HEK293 (cell line): Measurements from ENCODE around the gene SLC4A1AP.

Source experiments
- CTCF ChIA-PET: fragments of 350-600 bp; formaldehyde crosslinking; extraction: SDS; loops from one replicate; lab custom pipeline; 2021; ENCODE audit warnings: antibody characterized with exemption; lab: Yijun Ruan, JAX
- POLR2A ChIA-PET: fragments of 300-600 bp; formaldehyde crosslinking; extraction: SDS; loops from one replicate; lab custom pipeline; 2020; ENCODE audit warnings: antibody characterized with exemption, inconsistent platforms; lab: Yijun Ruan, JAX
- H3K27ac ChIP-seq: fragments of 200-500 bp; sonication (Bioruptor generic); 2 replicates; pipeline ENCODE4 v1.5.1; 2014; ENCODE audit warnings: low read depth, low read length, control low read depth, inconsistent platforms; ENCODE audit errors: extremely low read depth
- H3K36me3 ChIP-seq, 2 experiments: fragments of 200-500 bp in 1 of 2; sonication (Bioruptor generic) in 1 of 2; 1 replicate in 1 of 2; 2 replicates in 1 of 2; pipeline ENCODE4 v1.5.1; 2014 to 2017; ENCODE audit warnings: inconsistent platforms in 2 of 2, low read length in 2 of 2; ENCODE audit not compliant: control insufficient read depth in 2 of 2, insufficient read depth in 1 of 2
- H3K4me1 ChIP-seq: fragments of 200-500 bp; sonication (Bioruptor generic); 2 replicates; pipeline ENCODE4 v1.5.1; 2014; ENCODE audit warnings: mild to moderate bottlenecking, low read length, inconsistent platforms; ENCODE audit not compliant: control insufficient read depth, insufficient read depth
- H3K4me3 ChIP-seq: 2 replicates; pipeline ENCODE4 v1.5.1; 2011; ENCODE audit warnings: low read depth, mild to moderate bottlenecking, control low read depth, low read length, moderate library complexity
- H3K9me3 ChIP-seq: fragments of 200-500 bp; sonication (Bioruptor generic); 2 replicates; pipeline ENCODE4 v1.5.1; 2014; ENCODE audit warnings: low read depth, low read length, inconsistent platforms; ENCODE audit not compliant: control insufficient read depth, insufficient read depth
- FEZF1 ChIP-seq: fragments of 450-650 bp; formaldehyde crosslinking; IDR thresholded peaks from 2 replicates; pipeline ENCODE4 v1.5.1; 2016; ENCODE audit warnings: missing biosample characterization, missing genetic modification characterization
- GLIS1 ChIP-seq: fragments of 450-650 bp; formaldehyde crosslinking; IDR thresholded peaks from 2 replicates; pipeline ENCODE4 v1.5.1; 2016; ENCODE audit warnings: missing biosample characterization, missing genetic modification characterization
- HOXC10 ChIP-seq: sonication (generic); formaldehyde crosslinking; IDR thresholded peaks from 2 replicates; pipeline ENCODE4 v1.8.1; 2023; ENCODE audit warnings: mild to moderate bottlenecking, missing genetic modification reagents
- IKZF3 ChIP-seq: fragments of 450-650 bp; IDR thresholded peaks from 2 replicates; pipeline ENCODE4 v1.5.0; 2018; ENCODE audit warnings: missing biosample characterization, mild to moderate bottlenecking, missing genetic modification characterization, moderate library complexity
- KLF1 ChIP-seq: fragments of 450-650 bp; formaldehyde crosslinking; IDR thresholded peaks from 2 replicates; pipeline ENCODE4 v1.5.1; 2016; ENCODE audit warnings: missing biosample characterization, missing genetic modification characterization
- KLF16 ChIP-seq: fragments of 450-650 bp; formaldehyde crosslinking; IDR thresholded peaks from 2 replicates; pipeline ENCODE4 v1.5.1; 2017; ENCODE audit warnings: missing biosample characterization, missing genetic modification characterization
- PRDM1 ChIP-seq: fragments of 450-650 bp; formaldehyde crosslinking; IDR thresholded peaks from 2 replicates; pipeline ENCODE4; 2016; ENCODE audit warnings: missing biosample characterization, missing genetic modification characterization
- PRDM2 ChIP-seq: fragments of 450-650 bp; formaldehyde crosslinking; IDR thresholded peaks from 2 replicates; pipeline ENCODE4 v1.5.1; 2016; ENCODE audit warnings: missing biosample characterization, missing genetic modification characterization, borderline replicate concordance
- PRDM6 ChIP-seq: fragments of 450-650 bp; formaldehyde crosslinking; IDR thresholded peaks from 2 replicates; pipeline ENCODE4 v1.5.1; 2017; ENCODE audit warnings: missing biosample characterization, missing genetic modification characterization
- TSHZ1 ChIP-seq: fragments of 450-650 bp; formaldehyde crosslinking; IDR thresholded peaks from 2 replicates; pipeline ENCODE4 v1.5.1; 2016; ENCODE audit warnings: missing biosample characterization, missing genetic modification characterization, borderline replicate concordance
- ZBTB17 ChIP-seq: fragments of 450-650 bp; formaldehyde crosslinking; IDR thresholded peaks from 2 replicates; pipeline ENCODE4 v1.5.1; 2016; ENCODE audit warnings: missing biosample characterization, missing genetic modification characterization
- ZNF350 ChIP-seq: fragments of 450-650 bp; formaldehyde crosslinking; IDR thresholded peaks from 2 replicates; pipeline ENCODE4 v1.5.0; 2017; ENCODE audit warnings: missing biosample characterization, mild to moderate bottlenecking, missing genetic modification characterization
- ZNF366 ChIP-seq: fragments of 450-650 bp; formaldehyde crosslinking; conservative IDR thresholded peaks from 2 replicates; pipeline ENCODE4 v1.5.1; 2016; ENCODE audit warnings: missing biosample characterization, missing genetic modification characterization
- ZNF404 ChIP-seq: fragments of 450-650 bp; formaldehyde crosslinking; IDR thresholded peaks from 2 replicates; pipeline ENCODE4 v1.5.1; 2017; ENCODE audit warnings: missing biosample characterization, missing genetic modification characterization
- ZNF473 ChIP-seq: fragments of 450-650 bp; formaldehyde crosslinking; IDR thresholded peaks from 2 replicates; pipeline ENCODE4 v1.5.1; 2017; ENCODE audit warnings: missing biosample characterization, missing genetic modification characterization
- ZNF600 ChIP-seq: fragments of 450-650 bp; formaldehyde crosslinking; IDR thresholded peaks from 2 replicates; pipeline ENCODE4 v1.5.1; 2016; ENCODE audit warnings: missing biosample characterization, missing genetic modification characterization
- ZNF629 ChIP-seq: fragments of 450-650 bp; formaldehyde crosslinking; IDR thresholded peaks from 2 replicates; pipeline ENCODE4 v1.5.1; 2017; ENCODE audit warnings: missing biosample characterization, missing genetic modification characterization
- ZXDB ChIP-seq: fragments of 450-650 bp; formaldehyde crosslinking; IDR thresholded peaks from 2 replicates; pipeline ENCODE4 v1.5.1; 2016; ENCODE audit warnings: missing biosample characterization, missing genetic modification characterization

SLC4A1AP gene

GRCh38 chr2:27627963-27628766 is 35.5 kb upstream of the SLC4A1AP start:
- peaks cover 34 to 38% of the 10 kb centered on the region in 2 experiments for H3K36me3 ChIP-seq
- H3K4me3 ChIP-seq: peak overlapping the region; percentile 55
- POLR2A ChIA-PET: interaction anchor here (1.0 to 3.6 kb wide), 7 partner anchors 27 to 577 kb away, joined by 3 to 19 read pairs (median 4); partner anchors contain the start of genes AGBL5, NRBP1, PPM1G and SLC4A1AP
- CTCF ChIA-PET: interaction anchor here (0.6 to 0.7 kb wide), 3 partner anchors 54 to 1962 kb away, joined by 3 read pairs; partner anchors contain the start of gene NRBP1
- peak overlapping the region; percentile 25; the same call in 1 of the 2 replicates for H3K27ac ChIP-seq
- TF ChIP-seq PRDM6 (tag by site-specific recombination) (0 out of 2 replicates have a peak, but pooled peaks have one; percentile 6), FEZF1 (0 out of 2 replicates have a peak, but pooled peaks have one; percentile 12), ZNF629 (tag by site-specific recombination) (peak; percentile 48), HOXC10 (CRISPR knock-in tag) (no peak), ZXDB (tag by site-specific recombination) (no peak), PRDM2 (no peak), PRDM1 (tag by site-specific recombination) (peak; percentile 68), ZNF600 (peak; percentile 47), GLIS1 (tag by site-specific recombination) (peak; percentile 71), ZNF366 (tag by site-specific recombination) (peak; percentile 36; the same call in 1 of the 2 replicates)
- H3K4me1 ChIP-seq: 0 out of 2 replicates have a peak, but pooled peaks cover 2% of the 10 kb centered on the region
- H3K9me3 ChIP-seq: no peaks in the 10 kb centered on the region

- CTCF ChIA-PET: interaction anchor here (0.6 to 1.0 kb wide), 5 partner anchors 23 to 1963 kb away, joined by 3 read pairs; no protein-coding TSS in a partner anchor
- TF ChIP-seq TSHZ1 (no peak), KLF1 (tag by site-specific recombination) (peak; percentile 11; the same call in 1 of the 2 replicates), ZBTB17 (tag by site-specific recombination) (peak; percentile 95), KLF16 (tag by site-specific recombination) (peak; percentile 71; the same call in 1 of the 2 replicates), ZNF350 (no peak), IKZF3 (tag by site-specific recombination) (no peak), ZNF473 (tag by site-specific recombination) (no peak), ZXDB (tag by site-specific recombination) (0 out of 2 replicates have a peak, but pooled peaks have one; percentile 38), ZNF404 (tag by site-specific recombination) (no peak)
These were observed 34.7 kb upstream of the SLC4A1AP start, which contains the start of the genes CCDC121 and GPN1 for GRCh38 chr2:27628767-27629709. TSS of gene CCDC121 (minus strand) at chr2:27629012. CDS start at chr2:27627799, 1,213 bp downstream. TSS of gene GPN1 (plus strand) at chr2:27629050. CDS start at chr2:27629059, 9 bp downstream.

More at GRCh38 chr2:27628767-27629709, 34.7 kb upstream of the SLC4A1AP start, which contains the start of the genes CCDC121 and GPN1:
- Histone ChIP-seq H3K4me1 (0 out of 2 replicates have a peak, but pooled peaks cover 2% of the 10 kb centered on the region), H3K9me3 (no peaks in the 10 kb centered on the region), H3K36me3 (peaks cover 35 to 37% of the 10 kb centered on the region in 2 experiments), H3K4me3 (peak within 1 kb of the TSS; percentile 55), H3K27ac (peak within 1 kb of the TSS; percentile 42; the same call in 1 of the 2 replicates)
- POLR2A ChIA-PET: interaction anchor here (0.7 to 3.6 kb wide), 8 partner anchors 26 to 578 kb away, joined by 3 to 19 read pairs (median 4); partner anchors contain the start of genes AGBL5, NRBP1, PPM1G and SLC4A1AP
